Caco-2 (cell line): ENCODE results near the gene ATP7B. TPM values are rescaled to one million over a fixed set of nuclear protein-coding genes. Genes with fewer than 3 reads are reported as not detected.

Experiments
- BruUV-seq: library from RNA; stranded (reverse); fragments of 400-500 nt; replicated peaks from 2 replicates; lab custom pipeline; 2021; lab: Mats Ljungman, UMichigan
- CTCF ChIA-PET: fragments of 300-600 bp; sonication (Branson Sonifier 250); formaldehyde crosslinking; loops from one replicate; lab custom pipeline; 2022; ENCODE audit warnings: antibody characterized with exemption; lab: Charles Lee
- POLR2A ChIA-PET: fragments of 300-600 bp; sonication (Branson Sonifier 250); formaldehyde crosslinking; loops from one replicate; lab custom pipeline; 2022; ENCODE audit warnings: antibody characterized with exemption; lab: Charles Lee
- DNase-seq, 2 experiments: peaks; one replicate each; pipeline versions ENCODE4 v3.0.0 to v3.0.0-alpha.2; 2020 to 2022
- H3K27me3 ChIP-seq: replicated peaks from 2 replicates; pipeline ENCODE4 v1.6.0; 2011; ENCODE audit warnings: low read length; ENCODE audit not compliant: control insufficient read depth, insufficient read depth
- H3K36me3 ChIP-seq: 2 replicates; pipeline ENCODE4 v1.5.1; 2011; ENCODE audit warnings: low read length; ENCODE audit not compliant: control insufficient read depth, insufficient read depth
- H3K4me1 ChIP-seq: fragments of 250-450 bp; sonication (Bioruptor Pico); 2 replicates; pipeline ENCODE4 v1.5.1; 2020; ENCODE audit warnings: mild to moderate bottlenecking
- H3K4me3 ChIP-seq: 2 replicates; pipeline ENCODE4 v1.5.1; 2011; ENCODE audit warnings: low read depth, mild to moderate bottlenecking, control low read depth, low read length
- H3K9me3 ChIP-seq: fragments of 250-450 bp; sonication (Bioruptor Pico); 2 replicates; pipeline ENCODE4 v1.5.1; 2020; ENCODE audit warnings: mild to moderate bottlenecking, moderate library complexity
- H3K27ac Mint-ChIP-seq: one replicate; pipeline ENCODE4 v1.8.0; 2022; ENCODE audit warnings: mixed read lengths; ENCODE audit not compliant: unreplicated experiment
- H3K27me3 Mint-ChIP-seq: one replicate; pipeline ENCODE4 v1.8.0; 2022; ENCODE audit warnings: mixed read lengths; ENCODE audit not compliant: insufficient read depth, unreplicated experiment
- H3K36me3 Mint-ChIP-seq: one replicate; pipeline ENCODE4 v1.8.0; 2022; ENCODE audit warnings: mild to moderate bottlenecking, mixed read lengths; ENCODE audit not compliant: insufficient read depth, unreplicated experiment
- H3K4me1 Mint-ChIP-seq: one replicate; pipeline ENCODE4 v1.8.0; 2022; ENCODE audit warnings: low read depth, mixed read lengths; ENCODE audit not compliant: unreplicated experiment
- H3K4me3 Mint-ChIP-seq: one replicate; pipeline ENCODE4 v1.8.0; 2022; ENCODE audit warnings: mild to moderate bottlenecking, moderate library complexity, mixed read lengths; ENCODE audit not compliant: unreplicated experiment
- H3K9me3 Mint-ChIP-seq: one replicate; pipeline ENCODE4 v1.8.0; 2022; ENCODE audit warnings: mixed read lengths; ENCODE audit not compliant: unreplicated experiment
- CTCF ChIP-seq, 2 experiments: fragments of 200-600 bp in 1 of 2; IDR thresholded peaks; 1 replicate in 1 of 2; 2 replicates in 1 of 2; pipeline versions ENCODE4 v1.5.1 to v1.8.0; 2011 to 2022; ENCODE audit warnings: antibody characterized with exemption in 1 of 2, control low read depth in 1 of 2, inconsistent platforms in 1 of 2, low read depth in 1 of 2, low read length in 1 of 2, mild to moderate bottlenecking in 1 of 2, moderate library complexity in 1 of 2; ENCODE audit not compliant: insufficient read depth in 1 of 2, severe bottlenecking in 1 of 2, unreplicated experiment in 1 of 2
- intact Hi-C: fragments of 100-400 bp; cut with micrococcal nuclease; formaldehyde crosslinking; loops from one replicate; pipeline ENCODE4 v1.10.0; 2022; ENCODE audit not compliant: unreplicated experiment
- total RNA-seq: library from RNA; stranded (reverse); gene quantifications from 2 replicates; pipeline ENCODE4 v1.2.3, GENCODE V29; 2022

The ATP7B gene
- total RNA-seq, 1 experiment from 2014 or later = 50.7 TPM

- Histone ChIP-seq H3K9me3 (no peaks in the 10 kb centered on the region), H3K4me1 (peaks cover 13% of the 10 kb centered on the region), H3K36me3 (peaks cover 2% of the 10 kb centered on the region), H3K27me3 (no peaks in the 10 kb centered on the region), H3K4me3 (no peak overlapping the region)
- peaks cover 36% of the 10 kb centered on the region for H3K36me3 Mint-ChIP-seq
- ChIA-PET POLR2A (no interaction called here), CTCF (no interaction called here)
- H3K9me3 Mint-ChIP-seq = no peaks in the 10 kb centered on the region
- H3K4me1 Mint-ChIP-seq = peaks cover 9% of the 10 kb centered on the region
- DNase-seq = no peak
- no peak overlapping the region for H3K4me3 Mint-ChIP-seq
- H3K27ac Mint-ChIP-seq = no peak overlapping the region
- no peak for TF ChIP-seq CTCF (IDR thresholded peaks at IDR 0.05; ENCODE audit: insufficient read depth in 1 of 2, low read depth in 1 of 2, low read length in 1 of 2, severe bottlenecking in 1 of 2, unreplicated experiment in 1 of 2)
- no TSS peak for BruUV-seq
- intact Hi-C loops = no loop called here
- H3K27me3 Mint-ChIP-seq = no peaks in the 10 kb centered on the region
Observed at GRCh38 chr13:51961493-51962403, 49.5 kb downstream of the ATP7B start.

- CTCF ChIA-PET = no interaction called here
- no TSS peak for BruUV-seq
- DNase-seq = no peak
- Histone ChIP-seq H3K9me3 (no peaks in the 10 kb centered on the region), H3K36me3 (peaks cover 2% of the 10 kb centered on the region), H3K27me3 (no peaks in the 10 kb centered on the region), H3K4me1 (peaks cover 13% of the 10 kb centered on the region), H3K4me3 (no peak overlapping the region)
- Mint-ChIP-seq H3K4me3 (no peak overlapping the region), H3K27me3 (no peaks in the 10 kb centered on the region), H3K4me1 (peaks cover 9% of the 10 kb centered on the region), H3K9me3 (no peaks in the 10 kb centered on the region), H3K27ac (no peak overlapping the region), H3K36me3 (peaks cover 42% of the 10 kb centered on the region)
- no peak for TF ChIP-seq CTCF (IDR thresholded peaks at IDR 0.05; ENCODE audit: insufficient read depth in 1 of 2, low read depth in 1 of 2, low read length in 1 of 2, severe bottlenecking in 1 of 2, unreplicated experiment in 1 of 2)
- POLR2A ChIA-PET = no interaction called here
- intact Hi-C loops = no loop called here
Observed at GRCh38 chr13:51960766-51961165, 50.5 kb downstream of the ATP7B start.

DNA sequence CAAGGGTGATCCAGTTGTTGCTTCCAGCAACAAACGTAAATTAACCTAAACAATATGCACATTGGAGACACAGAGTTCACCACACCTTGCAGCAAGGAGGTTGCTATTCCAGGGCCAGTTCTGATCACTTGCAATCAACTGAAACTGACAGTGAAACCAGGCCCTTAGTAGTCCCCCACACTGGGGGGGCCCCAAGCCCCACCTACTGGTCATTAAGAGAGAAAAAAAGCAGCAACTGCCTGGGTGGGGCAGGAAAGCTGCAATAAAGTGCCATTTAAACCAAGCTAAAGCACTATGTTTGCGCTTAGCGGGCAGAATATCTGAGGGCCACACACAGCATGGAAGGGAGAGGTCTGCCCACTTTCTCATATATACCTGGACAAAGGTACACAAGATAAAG lies 51.5 kb downstream of the ATP7B start:
- Histone ChIP-seq H3K4me3 (no peak overlapping the region), H3K4me1 (peaks cover 13% of the 10 kb centered on the region), H3K27me3 (no peaks in the 10 kb centered on the region), H3K36me3 (peaks cover 2% of the 10 kb centered on the region), H3K9me3 (no peaks in the 10 kb centered on the region)
- Mint-ChIP-seq H3K9me3 (no peaks in the 10 kb centered on the region), H3K4me1 (peaks cover 9% of the 10 kb centered on the region), H3K36me3 (peaks cover 34% of the 10 kb centered on the region), H3K4me3 (no peak overlapping the region), H3K27me3 (no peaks in the 10 kb centered on the region), H3K27ac (no peak overlapping the region)
- intact Hi-C loops = no loop called here
- no peak for DNase-seq
- TF ChIP-seq CTCF (IDR thresholded peaks at IDR 0.05; ENCODE audit: insufficient read depth in 1 of 2, low read depth in 1 of 2, low read length in 1 of 2, severe bottlenecking in 1 of 2, unreplicated experiment in 1 of 2) = peak in 1 of 2 experiments; percentile 10
- ChIA-PET CTCF (interaction anchor here (0.7 to 1.2 kb wide), 3 partner anchors 40 to 168 kb away, joined by 4 to 7 read pairs (median 6); partner anchors contain the start of gene ALG11), POLR2A (no interaction called here)
- BruUV-seq = no TSS peak
